A549 treated with ZK216348 at 1 μM for 4 hours (cell line): ENCODE measurements around the gene SORD. TPM values are rescaled to one million over a fixed set of nuclear protein-coding genes. Genes with fewer than 3 reads are reported as not detected.

Experiments used
- total RNA-seq: library from RNA; stranded (reverse); fragments of 200-300 nt; extraction: Qiagen RNA extraction; gene quantifications from 5 replicates; pipeline ENCODE4 v1.2.3, GENCODE V29; 2022; ENCODE audit warnings: low read depth

Gene SORD
- total RNA-seq, result 31.9 to 36.2 TPM (median 34.4 TPM) in 5 replicates

DNA sequence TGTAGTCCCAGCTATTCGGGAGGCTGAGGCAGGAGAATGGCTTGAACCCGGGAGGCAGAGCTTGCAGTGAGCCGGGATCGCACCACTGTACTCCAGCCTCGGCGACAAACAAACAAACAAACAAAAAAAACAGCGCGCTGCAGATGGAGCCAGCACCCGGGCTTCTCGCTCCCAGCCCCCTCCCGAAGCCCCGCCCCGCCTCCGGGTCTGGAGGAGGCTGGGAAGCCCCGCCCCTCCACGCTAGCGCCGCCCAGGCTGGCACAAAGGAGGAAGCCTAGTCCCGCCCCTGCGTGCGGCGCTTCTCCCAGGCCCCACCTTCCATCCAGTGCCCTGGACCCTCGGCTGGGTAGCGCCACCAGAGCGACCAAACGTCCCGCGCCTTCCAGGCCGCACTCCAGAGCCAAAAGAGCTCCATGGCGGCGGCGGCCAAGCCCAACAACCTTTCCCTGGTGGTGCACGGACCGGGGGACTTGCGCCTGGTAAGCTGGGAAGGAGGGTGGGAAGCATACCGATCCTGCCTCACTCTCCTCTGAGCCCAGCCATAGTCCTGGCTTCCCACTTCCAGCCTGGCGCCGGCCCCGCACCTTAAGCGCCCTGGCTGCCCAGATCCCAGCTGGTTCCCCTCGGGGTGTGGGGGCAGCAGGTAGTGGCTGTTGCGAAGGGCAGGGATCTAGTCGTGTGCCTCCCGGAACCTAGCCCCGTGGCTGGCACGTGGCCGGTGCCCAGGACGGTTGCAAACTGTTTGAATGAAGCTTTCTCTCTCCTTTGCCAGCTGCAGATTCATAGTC lies at the start of gene SORD:
Gene SORD, plus strand, starts transcription at position 325 of the 788 bp plus-strand sequence. Its CDS starts 89 bp downstream, at position 414.

GRCh38 chr15:45114076-45114750 lies 91.2 kb downstream of the SORD start, which contains the start of the genes DUOX2 and DUOXA2:
TSS of gene DUOX2 (minus strand) at chr15:45114172. CDS start at chr15:45113411, 761 bp downstream.
TSS of gene DUOXA2 (plus strand) at chr15:45114326. CDS start at chr15:45114606, 280 bp downstream.

Other genes starting within 250 kb of the SORD start
- not detected in 5 replicates for gene TERB2, start 66.5 kb upstream of the SORD start, total RNA-seq
- 0.05 to 0.09 TPM (median 0.05 TPM) in 4 of 5 replicates, not detected in the other for gene DUOX2, start 91.0 kb downstream of the SORD start, total RNA-seq
- not detected in 5 replicates for gene DUOXA2, start 91.1 kb downstream of the SORD start, total RNA-seq
- 0.07 to 0.28 TPM (median 0.08 TPM) in 4 of 5 replicates, not detected in the other for gene DUOXA1, start 106.7 kb downstream of the SORD start, total RNA-seq
- not detected in 5 replicates for gene DUOX1, start 106.8 kb downstream of the SORD start, total RNA-seq
- 0.39 to 1.1 TPM (median 0.85 TPM) in 5 replicates for gene SHF, start 164.8 kb downstream of the SORD start, total RNA-seq
- not detected in 5 replicates for gene SLC28A2, start 229.0 kb downstream of the SORD start, total RNA-seq